Mammary epithelial cell (primary cell): ENCODE results near the gene GGA3.

ENCODE experiments used
- CTCF ChIP-seq, 2 donors: IDR thresholded peaks in 1 of 2; conservative IDR thresholded peaks in 1 of 2; 2 replicates each; pipeline ENCODE4 v1.5.1; 2011 to 2012; ENCODE audit warnings: inconsistent platforms in 2 of 2, low read length in 2 of 2, mild to moderate bottlenecking in 2 of 2, control low read depth in 1 of 2, low read depth in 1 of 2; ENCODE audit not compliant: insufficient read depth in 1 of 2; ENCODE audit errors: extremely low read depth in 1 of 2
- EZH2 ChIP-seq: IDR thresholded peaks from 2 replicates; pipeline ENCODE4 v1.6.1; 2012; ENCODE audit warnings: low read length, inconsistent platforms, borderline replicate concordance

GRCh38 chr17:75263055-75263454 lies 1.6 kb upstream of the GGA3 start:
- TF ChIP-seq CTCF (conservative IDR thresholded peaks at IDR 0.05 in 1 of 2, IDR thresholded peaks at IDR 0.05 in 1 of 2; ENCODE audit: extremely low read depth in 1 of 2, insufficient read depth in 1 of 2, low read depth in 1 of 2, low read length in 2 of 2): no peak
- no peak for TF ChIP-seq EZH2
